Endodermal cell (in vitro differentiated cells): ENCODE results near the gene PDE6G. TPM values are rescaled to one million over a fixed set of nuclear protein-coding genes. Genes with fewer than 3 reads are reported as not detected.
A peak's percentile ranks its signal among the peaks of the same experiment; 100 is the strongest.

Experiments
- DNase-seq: peaks from one replicate; pipeline ENCODE4 v3.0.0-alpha.2; 2017
- H3K27ac ChIP-seq: 2 replicates; pipeline ENCODE4 v1.5.1; 2013; ENCODE audit warnings: mild to moderate bottlenecking, low read depth, low read length, moderate library complexity
- H3K27me3 ChIP-seq: 2 replicates; pipeline ENCODE4 v1.6.1; 2013; ENCODE audit warnings: mild to moderate bottlenecking, low read length, moderate library complexity; ENCODE audit not compliant: insufficient read depth, control insufficient read depth, poor library complexity, severe bottlenecking
- H3K36me3 ChIP-seq: 2 replicates; pipeline ENCODE4 v1.7.0; 2013; ENCODE audit warnings: mild to moderate bottlenecking, low read length, moderate library complexity; ENCODE audit not compliant: control insufficient read depth, insufficient read depth
- H3K4me1 ChIP-seq: one replicate; pipeline ENCODE4 v1.7.0; 2013; ENCODE audit warnings: low read length; ENCODE audit not compliant: control insufficient read depth, insufficient read depth
- H3K4me3 ChIP-seq: 2 replicates; pipeline ENCODE4 v1.5.1; 2013; ENCODE audit warnings: mild to moderate bottlenecking, low read length, moderate library complexity
- H3K9ac ChIP-seq: 2 replicates; pipeline ENCODE4 v1.6.1; 2013; ENCODE audit warnings: mild to moderate bottlenecking, low read length, moderate library complexity; ENCODE audit not compliant: poor library complexity, severe bottlenecking; ENCODE audit errors: extremely low read depth
- H3K9me3 ChIP-seq: 2 replicates; pipeline ENCODE4 v1.6.1; 2013; ENCODE audit warnings: mild to moderate bottlenecking, low read length, moderate library complexity; ENCODE audit not compliant: control insufficient read depth
- H3K27ac Mint-ChIP-seq: 2 replicates; pipeline ENCODE4 v1.8.0; 2020; ENCODE audit warnings: mixed read lengths
- H3K27me3 Mint-ChIP-seq: 2 replicates; pipeline ENCODE4 v1.8.0; 2021; ENCODE audit warnings: mild to moderate bottlenecking, mixed read lengths; ENCODE audit not compliant: insufficient read depth
- H3K36me3 Mint-ChIP-seq: 2 replicates; pipeline ENCODE4 v1.8.0; 2020; ENCODE audit warnings: low read depth, mixed read lengths
- H3K4me1 Mint-ChIP-seq: 2 replicates; pipeline ENCODE4 v1.8.0; 2020; ENCODE audit warnings: mixed read lengths
- H3K4me3 Mint-ChIP-seq: 2 replicates; pipeline ENCODE4 v1.8.0; 2020; ENCODE audit warnings: mild to moderate bottlenecking, moderate library complexity, mixed read lengths
- H3K9me3 Mint-ChIP-seq: 2 replicates; pipeline ENCODE4 v1.8.0; 2020; ENCODE audit warnings: mild to moderate bottlenecking, mixed read lengths
- WGBS, 2 experiments: methylation state at CpG; one replicate each; pipeline versions ENCODE4 v1.1.5 to v1.1.7; 2013; ENCODE audit warnings: missing lambda C conversion rate in 2 of 2, mixed read lengths in 1 of 2; ENCODE audit not compliant: insufficient coverage in 1 of 2, insufficient read length in 1 of 2; 5-methylcytosine and 5-hydroxymethylcytosine counted together
- total RNA-seq, 2 donors: library from RNA; stranded (reverse); fragmentation: NEBNext Ultra II Directional in 1 of 2; extraction: Animal tissue kit (Norgen Biotek cat#: 25700) in 1 of 2; gene quantifications; 2 replicates in 1 of 2; 3 replicates in 1 of 2; pipeline ENCODE4 v1.2.1, GENCODE V29; 2021
- TF ChIP-seq, protein P1 (sequence below): fragments of 200-600 bp; sonication (generic); conservative IDR thresholded peaks from 2 replicates; pipeline ENCODE4 v1.5.0; 2021; ENCODE audit warnings: antibody characterized with exemption, mild to moderate bottlenecking

PDE6G gene
- total RNA-seq, 2 donors from 2014 or later = 3.2 to 4.3 TPM

DNA sequence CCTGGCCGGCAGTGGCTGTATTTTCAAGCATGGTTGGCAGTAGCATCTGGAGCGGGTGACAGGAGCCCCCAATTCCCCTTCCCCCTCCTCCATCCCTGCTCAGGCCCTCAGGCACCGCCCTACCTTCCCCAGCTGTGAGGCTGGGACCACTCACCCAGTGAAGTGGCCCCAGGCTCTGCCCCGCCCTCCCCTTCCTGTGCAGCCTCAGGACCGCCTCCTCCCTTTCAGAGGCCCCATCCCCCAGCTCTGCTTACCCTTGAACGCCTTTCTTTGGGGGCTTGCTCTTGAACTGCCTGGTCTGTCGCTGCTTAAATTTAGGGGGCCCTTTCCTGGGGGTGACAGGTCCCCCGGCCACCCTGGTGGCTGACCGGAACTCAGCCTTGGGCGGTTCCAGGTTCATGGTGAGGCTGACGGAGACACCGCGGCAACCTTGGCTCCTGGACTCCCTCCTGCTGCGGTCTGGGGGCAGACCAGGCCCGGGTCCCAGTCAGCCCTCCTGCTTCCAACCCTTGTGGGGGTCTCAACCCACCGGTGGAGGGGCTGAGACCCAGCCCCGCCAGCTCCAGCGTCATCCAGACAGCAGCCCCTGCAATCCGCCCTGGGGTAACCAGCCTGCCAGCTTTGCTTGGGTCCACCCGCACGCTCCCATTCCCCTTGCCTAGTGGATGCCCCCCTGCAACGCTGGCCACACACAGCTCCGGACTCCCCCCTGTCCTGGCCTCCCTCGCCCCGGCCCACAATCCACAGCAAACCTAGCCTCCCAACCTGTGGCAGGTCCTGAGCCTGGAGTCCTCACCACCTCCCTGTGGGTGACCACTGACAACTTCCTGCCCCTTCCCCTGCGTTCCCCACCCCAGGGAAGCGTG is 3.2 kb downstream of the PDE6G start:
- Mint-ChIP-seq H3K4me3 (peak overlapping the region; percentile 38), H3K36me3 (no peaks in the 10 kb centered on the region), H3K27me3 (peaks cover 13% of the 10 kb centered on the region), H3K9me3 (peaks cover 11% of the 10 kb centered on the region), H3K27ac (peak overlapping the region; percentile 74), H3K4me1 (peaks cover 7% of the 10 kb centered on the region)
- 52 to 59% methylated on average over 16 to 27 of the region's 27 CpGs for WGBS, 2 experiments
- Histone ChIP-seq H3K9me3 (peaks cover 6% of the 10 kb centered on the region), H3K27me3 (peaks cover 12% of the 10 kb centered on the region), H3K36me3 (no peaks in the 10 kb centered on the region), H3K4me1 (peaks cover 13% of the 10 kb centered on the region), H3K4me3 (no peak overlapping the region), H3K27ac (no peak overlapping the region), H3K9ac (no peak overlapping the region)
- peak; percentile 89 for DNase-seq
- TF ChIP-seq, protein P1, sequence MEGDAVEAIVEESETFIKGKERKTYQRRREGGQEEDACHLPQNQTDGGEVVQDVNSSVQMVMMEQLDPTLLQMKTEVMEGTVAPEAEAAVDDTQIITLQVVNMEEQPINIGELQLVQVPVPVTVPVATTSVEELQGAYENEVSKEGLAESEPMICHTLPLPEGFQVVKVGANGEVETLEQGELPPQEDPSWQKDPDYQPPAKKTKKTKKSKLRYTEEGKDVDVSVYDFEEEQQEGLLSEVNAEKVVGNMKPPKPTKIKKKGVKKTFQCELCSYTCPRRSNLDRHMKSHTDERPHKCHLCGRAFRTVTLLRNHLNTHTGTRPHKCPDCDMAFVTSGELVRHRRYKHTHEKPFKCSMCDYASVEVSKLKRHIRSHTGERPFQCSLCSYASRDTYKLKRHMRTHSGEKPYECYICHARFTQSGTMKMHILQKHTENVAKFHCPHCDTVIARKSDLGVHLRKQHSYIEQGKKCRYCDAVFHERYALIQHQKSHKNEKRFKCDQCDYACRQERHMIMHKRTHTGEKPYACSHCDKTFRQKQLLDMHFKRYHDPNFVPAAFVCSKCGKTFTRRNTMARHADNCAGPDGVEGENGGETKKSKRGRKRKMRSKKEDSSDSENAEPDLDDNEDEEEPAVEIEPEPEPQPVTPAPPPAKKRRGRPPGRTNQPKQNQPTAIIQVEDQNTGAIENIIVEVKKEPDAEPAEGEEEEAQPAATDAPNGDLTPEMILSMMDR = no peak

DNA sequence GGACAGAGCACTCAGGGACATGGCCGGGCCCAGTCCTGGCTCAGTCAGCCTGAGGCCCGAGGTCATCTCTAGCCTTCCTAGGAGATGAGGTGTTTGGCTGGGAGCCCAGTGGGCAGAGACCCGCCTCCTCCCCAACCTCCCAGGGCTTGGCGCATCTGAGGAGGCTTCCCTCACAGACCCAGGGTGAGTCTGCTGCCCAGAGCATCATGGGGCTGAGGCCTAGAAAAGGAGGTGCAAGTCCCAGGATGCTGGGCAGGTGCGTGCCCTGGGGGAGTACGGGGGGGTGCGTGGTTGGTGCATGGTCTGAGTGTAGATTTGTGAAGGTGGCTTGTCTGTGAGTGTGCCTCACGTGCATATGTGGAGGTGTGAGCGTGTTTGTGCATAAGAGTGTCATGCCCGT is 4.7 kb downstream of the PDE6G start:
- Histone ChIP-seq H3K9ac (no peak overlapping the region), H3K4me3 (no peak overlapping the region), H3K36me3 (no peaks in the 10 kb centered on the region), H3K27me3 (peaks cover 26% of the 10 kb centered on the region), H3K4me1 (peaks cover 13% of the 10 kb centered on the region), H3K27ac (no peak overlapping the region), H3K9me3 (peaks cover 6% of the 10 kb centered on the region)
- Mint-ChIP-seq H3K27me3 (peaks cover 25% of the 10 kb centered on the region), H3K36me3 (no peaks in the 10 kb centered on the region), H3K4me3 (no peak overlapping the region), H3K27ac (no peak overlapping the region), H3K4me1 (peaks cover 11% of the 10 kb centered on the region), H3K9me3 (peaks cover 11% of the 10 kb centered on the region)
- WGBS, 2 experiments = 93 to 98% methylated on average over 5 to 10 of the region's 10 CpGs
- TF ChIP-seq, protein P1 = no peak
- peak; percentile 57 for DNase-seq

DNA sequence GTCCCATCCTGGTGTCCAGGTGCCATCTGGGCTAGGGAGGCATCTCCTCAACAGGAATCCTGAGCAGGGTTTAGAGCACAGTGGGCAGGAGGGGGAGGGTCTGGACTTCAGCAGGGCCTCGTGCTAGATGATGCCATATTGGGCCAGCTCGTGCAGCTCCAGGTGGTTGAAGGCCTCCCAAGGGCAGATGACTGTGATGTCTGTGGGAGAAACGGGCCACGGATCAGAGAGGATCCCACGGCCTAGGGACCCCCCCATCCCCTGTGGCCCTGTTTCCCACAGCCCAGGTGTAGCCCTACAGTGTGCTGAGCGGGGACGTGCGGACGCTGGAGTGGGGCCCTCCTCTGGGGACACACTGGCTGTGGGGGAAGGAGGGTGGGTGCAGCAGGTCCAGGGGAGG is 5.4 kb downstream of the PDE6G start:
- no peak overlapping the region for H3K9ac ChIP-seq
- Mint-ChIP-seq H3K9me3 (peaks cover 11% of the 10 kb centered on the region), H3K27ac (no peak overlapping the region), H3K4me1 (peaks cover 11% of the 10 kb centered on the region), H3K27me3 (peaks cover 26% of the 10 kb centered on the region), H3K4me3 (no peak overlapping the region), H3K36me3 (no peaks in the 10 kb centered on the region)
- peaks cover 6% of the 10 kb centered on the region for H3K9me3 ChIP-seq
- H3K36me3 ChIP-seq = no peaks in the 10 kb centered on the region
- TF ChIP-seq, protein P1 = no peak
- H3K27ac ChIP-seq = no peak overlapping the region
- DNase-seq = no peak
- H3K4me3 ChIP-seq = no peak overlapping the region
- peaks cover 27% of the 10 kb centered on the region for H3K27me3 ChIP-seq
- peaks cover 8% of the 10 kb centered on the region for H3K4me1 ChIP-seq
- WGBS, 2 experiments = 96% methylated on average over 9 of the region's 9 CpGs; no CpG with 5 or more reads in 1 of the 2 experiments
